Duodenal mucosa (tissue), 2 donors: ENCODE measurements around the gene GNPDA1.

Source experiments
- H3K27ac ChIP-seq: one replicate; pipeline ENCODE4 v1.7.0; 2013; ENCODE audit warnings: low read depth, low read length
- H3K27me3 ChIP-seq, 2 donors: one replicate each; pipeline ENCODE4 v1.7.0; 2013; ENCODE audit warnings: low read length in 2 of 2, control low read depth in 1 of 2; ENCODE audit not compliant: insufficient read depth in 2 of 2, control insufficient read depth in 1 of 2
- H3K36me3 ChIP-seq, 2 donors: one replicate each; pipeline ENCODE4 v1.7.0; 2013; ENCODE audit warnings: low read length in 2 of 2, control low read depth in 1 of 2; ENCODE audit not compliant: insufficient read depth in 2 of 2, control insufficient read depth in 1 of 2
- H3K4me1 ChIP-seq, 2 donors: one replicate each; pipeline ENCODE4 v1.7.0; 2013; ENCODE audit warnings: low read length in 2 of 2, control low read depth in 1 of 2; ENCODE audit not compliant: insufficient read depth in 2 of 2, control insufficient read depth in 1 of 2
- H3K4me3 ChIP-seq, 2 donors: one replicate each; pipeline ENCODE4 v1.7.0; 2013; ENCODE audit warnings: low read length in 2 of 2, low read depth in 1 of 2
- H3K9ac ChIP-seq, 2 donors: one replicate each; pipeline ENCODE4 v1.7.0; 2013; ENCODE audit warnings: low read length in 2 of 2, low read depth in 1 of 2
- H3K9me3 ChIP-seq, 2 donors: one replicate each; pipeline ENCODE4 v1.7.0; 2013; ENCODE audit warnings: low read length in 2 of 2, control low read depth in 1 of 2; ENCODE audit not compliant: control insufficient read depth in 1 of 2

Gene GNPDA1

DNA sequence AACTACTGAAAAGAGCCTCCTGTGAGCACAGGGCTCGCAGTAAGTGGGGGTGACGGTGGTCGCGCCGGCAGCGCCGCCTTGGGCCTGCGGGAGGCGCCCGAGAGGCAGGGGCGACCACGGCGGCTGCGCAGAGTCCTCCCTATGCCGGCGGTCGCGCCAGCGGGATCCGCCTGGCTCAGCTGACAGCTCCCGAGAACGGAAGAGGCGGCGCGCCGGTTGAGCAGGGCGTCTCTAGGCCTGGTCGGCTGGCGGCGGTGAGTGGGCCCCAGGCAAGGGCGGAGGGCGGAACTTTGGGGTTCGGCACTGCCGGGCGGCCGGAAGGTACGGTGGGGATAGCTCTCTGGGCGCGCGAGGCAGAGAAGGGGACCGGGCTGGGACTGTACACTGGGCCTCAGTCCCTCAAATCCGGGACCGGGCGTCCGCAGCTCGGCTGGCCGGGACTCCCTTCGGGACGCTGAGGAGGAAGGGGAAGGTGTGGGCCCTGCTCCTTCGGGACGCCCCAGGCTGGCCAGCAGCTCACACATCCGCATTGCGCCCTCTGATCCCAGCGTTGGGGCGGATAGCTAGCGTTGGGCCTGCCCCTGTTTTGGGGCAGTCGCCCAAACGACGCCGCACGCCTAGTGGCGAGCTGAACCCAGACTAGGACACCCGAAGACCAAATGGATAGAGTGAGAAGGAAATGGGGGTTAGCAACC is 43.8 kb downstream of the GNPDA1 start, which contains the start of gene RNF14:
Gene RNF14, plus strand, starts transcription at position 192 of the 695 bp plus-strand sequence. CDS start 4,484 bp downstream, outside the sequence.
- Histone ChIP-seq H3K4me1 (peaks cover 16 to 22% of the 10 kb centered on the region in 2 donors), H3K9me3 (no peaks in the 10 kb centered on the region), H3K36me3 (peaks cover 8 to 14% of the 10 kb centered on the region in 2 donors), H3K27ac (peak within 1 kb of the TSS; percentile 98), H3K27me3 (no peaks in the 10 kb centered on the region), H3K9ac (peak within 1 kb of the TSS; percentile 94 to 99), H3K4me3 (peak within 1 kb of the TSS; percentile 87 to 96)

DNA sequence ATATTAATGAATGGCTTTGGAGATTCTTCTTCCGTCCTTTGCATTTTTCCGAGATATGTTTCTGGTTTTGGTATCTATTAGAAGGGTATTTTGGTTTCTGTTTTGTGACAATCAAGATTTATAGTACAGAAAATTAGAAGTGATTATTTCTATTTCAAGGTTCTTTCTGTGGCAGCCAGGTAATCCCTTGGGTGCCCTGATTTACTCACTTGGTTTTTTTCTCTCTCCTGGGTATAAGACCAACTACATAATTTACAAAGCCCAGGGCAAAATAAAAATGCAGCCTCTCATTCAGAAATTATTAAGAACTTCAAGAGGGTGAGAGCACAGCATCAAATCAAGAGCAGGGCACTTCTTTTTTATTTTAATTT is 45.9 kb downstream of the GNPDA1 start:
- Histone ChIP-seq H3K9me3 (no peaks in the 10 kb centered on the region), H3K9ac (no peak overlapping the region), H3K4me1 (peaks cover 14 to 16% of the 10 kb centered on the region in 2 donors), H3K4me3 (no peak overlapping the region), H3K36me3 (peaks cover 0 to under 1% of the 10 kb centered on the region in 2 donors), H3K27ac (no peak overlapping the region), H3K27me3 (no peaks in the 10 kb centered on the region)

DNA sequence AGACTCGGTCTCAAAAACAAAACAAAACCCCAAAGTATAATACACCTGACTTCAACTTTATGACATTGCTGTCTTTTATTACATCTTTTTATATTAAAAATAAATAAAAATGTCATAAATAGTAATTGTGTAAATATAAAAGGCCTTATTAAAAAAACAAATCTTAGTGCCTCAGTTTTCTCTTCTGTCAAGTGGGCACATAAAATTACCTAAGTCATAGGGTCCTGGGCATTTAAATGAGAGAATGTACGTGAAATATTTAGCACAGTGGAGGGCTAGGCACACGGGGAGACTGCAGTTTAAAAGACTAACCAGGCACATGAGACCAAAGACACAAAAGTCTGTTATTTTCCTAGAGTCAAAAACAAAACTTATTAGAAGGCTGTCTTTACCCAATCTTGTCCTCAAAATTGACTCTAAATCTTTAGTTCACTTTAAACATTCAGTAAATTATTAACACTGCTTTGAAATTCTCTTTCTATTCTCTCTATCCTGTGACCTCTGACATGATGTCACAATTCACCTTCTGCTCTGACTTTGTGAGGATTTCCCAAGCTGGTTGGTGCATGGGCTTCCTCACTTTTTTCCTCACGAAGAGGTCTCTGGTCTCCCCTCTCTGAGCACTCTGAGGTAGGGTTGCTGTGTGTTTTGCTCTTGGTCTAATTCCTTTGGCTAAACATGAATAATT is 46.4 kb downstream of the GNPDA1 start:
- H3K27ac ChIP-seq = no peak overlapping the region
- H3K36me3 ChIP-seq = no peaks in the 10 kb centered on the region
- H3K4me1 ChIP-seq = peaks cover 14 to 16% of the 10 kb centered on the region in 2 donors
- H3K9me3 ChIP-seq = no peaks in the 10 kb centered on the region
- no peak overlapping the region for H3K9ac ChIP-seq
- no peak overlapping the region for H3K4me3 ChIP-seq
- no peaks in the 10 kb centered on the region for H3K27me3 ChIP-seq

DNA sequence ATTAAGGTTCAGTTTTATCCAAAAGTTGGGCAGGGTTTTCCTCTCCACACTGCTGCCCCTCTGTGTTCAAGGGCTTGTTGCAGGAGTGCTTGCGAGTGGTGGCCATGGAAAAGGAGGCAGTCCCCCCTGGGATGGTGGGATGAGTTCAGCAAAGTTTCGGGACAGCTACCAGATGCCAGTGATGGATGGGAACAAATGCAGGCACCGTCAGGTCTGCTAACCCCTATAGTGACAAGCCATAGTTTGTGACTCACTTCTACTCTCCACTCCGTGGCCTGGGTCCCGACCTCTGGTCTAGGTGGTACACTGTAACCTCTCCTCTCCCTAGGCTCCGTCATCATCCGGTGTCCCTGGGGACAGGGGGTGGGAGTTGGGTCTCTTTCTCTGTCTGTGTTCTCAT is 47.8 kb downstream of the GNPDA1 start:
- no peaks in the 10 kb centered on the region for H3K27me3 ChIP-seq
- H3K9ac ChIP-seq = no peak overlapping the region
- no peaks in the 10 kb centered on the region for H3K9me3 ChIP-seq
- no peak overlapping the region for H3K27ac ChIP-seq
- no peaks in the 10 kb centered on the region for H3K36me3 ChIP-seq
- peaks cover 6 to 23% of the 10 kb centered on the region in 2 donors for H3K4me1 ChIP-seq
- no peak overlapping the region for H3K4me3 ChIP-seq

DNA sequence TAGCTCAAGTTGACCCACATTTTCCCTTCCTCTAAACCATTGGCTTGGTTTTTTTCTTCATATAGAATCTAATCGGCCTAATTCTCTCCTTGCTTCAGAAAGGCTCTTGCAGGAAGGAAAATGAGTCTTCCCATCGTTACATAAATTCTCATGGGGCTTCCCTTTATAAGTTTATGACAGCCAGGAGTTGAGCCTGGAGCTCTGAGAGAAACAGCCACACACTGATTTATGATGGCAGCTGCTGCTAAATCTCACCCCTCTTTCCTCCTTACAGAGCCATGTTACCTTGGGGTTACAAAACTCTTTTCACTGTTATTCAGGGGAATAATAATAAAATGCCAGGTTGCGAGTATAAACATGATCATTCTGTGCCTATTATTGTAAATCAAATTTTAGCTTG is 49.1 kb downstream of the GNPDA1 start:
- H3K27ac ChIP-seq = no peak overlapping the region
- no peak overlapping the region for H3K9ac ChIP-seq
- peaks cover 0 to 21% of the 10 kb centered on the region in 2 donors for H3K4me1 ChIP-seq
- no peaks in the 10 kb centered on the region for H3K36me3 ChIP-seq
- H3K27me3 ChIP-seq = no peaks in the 10 kb centered on the region
- no peaks in the 10 kb centered on the region for H3K9me3 ChIP-seq
- H3K4me3 ChIP-seq = no peak overlapping the region

DNA sequence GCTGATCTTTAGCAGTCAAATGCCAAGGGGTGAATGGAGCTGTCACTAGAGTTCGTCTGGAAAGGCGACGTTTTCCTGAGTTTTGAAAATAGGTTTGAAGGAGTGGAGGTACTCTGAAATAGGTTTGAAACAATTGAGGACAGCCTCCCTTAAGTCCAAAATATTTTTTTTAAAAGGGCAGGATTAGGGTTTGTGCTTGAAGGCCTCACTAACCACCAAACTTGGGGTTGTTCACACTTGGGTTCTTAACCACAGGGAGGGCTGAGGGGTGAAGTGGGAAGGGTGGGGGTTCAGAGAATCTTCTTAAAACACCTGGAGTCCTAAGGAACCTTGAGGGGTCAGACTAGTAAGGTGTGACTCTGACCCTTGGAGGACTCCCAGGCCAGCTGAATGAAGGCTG is 51.4 kb downstream of the GNPDA1 start:
- H3K4me1 ChIP-seq = peaks cover 7 to 29% of the 10 kb centered on the region in 2 donors
- peak overlapping the region in 1 of 2 donors; percentile 10 for H3K9ac ChIP-seq
- H3K27ac ChIP-seq = no peak overlapping the region
- no peaks in the 10 kb centered on the region for H3K27me3 ChIP-seq
- H3K36me3 ChIP-seq = no peaks in the 10 kb centered on the region
- H3K4me3 ChIP-seq = no peak overlapping the region
- H3K9me3 ChIP-seq = no peaks in the 10 kb centered on the region

DNA sequence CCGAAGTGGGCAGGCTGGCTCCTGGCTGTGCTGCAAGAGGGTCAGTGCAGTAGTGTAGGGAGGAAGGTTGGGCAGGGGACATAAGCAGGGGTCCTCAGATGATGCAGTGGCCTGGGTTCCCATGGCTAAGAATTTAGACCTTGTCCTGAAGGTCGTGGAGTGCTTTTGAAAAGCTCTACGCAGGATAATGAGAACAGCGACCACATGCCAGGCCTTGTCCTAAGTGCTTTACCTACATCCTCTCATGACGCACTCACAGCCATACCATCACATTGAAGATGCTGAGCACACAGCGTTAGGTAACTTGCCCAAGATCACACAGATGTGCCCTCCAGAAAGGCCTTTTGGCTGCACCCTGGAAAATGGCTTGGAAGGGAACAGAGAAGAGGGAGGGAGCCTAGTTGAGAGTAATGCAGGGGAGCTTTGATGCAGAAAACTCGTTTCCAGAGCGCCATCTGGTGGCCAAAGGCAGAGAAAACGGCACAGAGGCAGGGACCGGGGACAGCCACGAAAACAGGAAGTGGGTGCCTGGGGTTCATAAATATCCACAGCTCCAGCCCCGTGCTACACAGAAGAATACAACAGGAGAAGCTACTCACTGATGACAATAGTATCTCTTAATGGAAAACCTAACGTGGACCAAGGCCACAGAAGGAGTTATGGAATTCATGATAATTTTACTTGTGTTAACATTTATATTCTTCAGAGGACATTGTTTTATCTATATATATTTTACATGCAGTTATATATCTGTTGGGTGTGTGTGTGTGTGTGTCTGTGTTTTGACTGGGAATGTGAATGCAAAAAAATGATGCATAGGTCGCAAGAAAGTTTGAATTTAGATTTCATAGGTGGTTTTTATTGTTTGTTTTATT is 52.1 kb downstream of the GNPDA1 start:
- H3K27me3 ChIP-seq = no peaks in the 10 kb centered on the region
- H3K9me3 ChIP-seq = no peaks in the 10 kb centered on the region
- H3K9ac ChIP-seq = peak overlapping the region in 1 of 2 donors; percentile 10
- peak overlapping the region in 1 of 2 donors; percentile 22 for H3K4me3 ChIP-seq
- H3K27ac ChIP-seq = no peak overlapping the region
- no peaks in the 10 kb centered on the region for H3K36me3 ChIP-seq
- H3K4me1 ChIP-seq = peaks cover 7 to 29% of the 10 kb centered on the region in 2 donors

DNA sequence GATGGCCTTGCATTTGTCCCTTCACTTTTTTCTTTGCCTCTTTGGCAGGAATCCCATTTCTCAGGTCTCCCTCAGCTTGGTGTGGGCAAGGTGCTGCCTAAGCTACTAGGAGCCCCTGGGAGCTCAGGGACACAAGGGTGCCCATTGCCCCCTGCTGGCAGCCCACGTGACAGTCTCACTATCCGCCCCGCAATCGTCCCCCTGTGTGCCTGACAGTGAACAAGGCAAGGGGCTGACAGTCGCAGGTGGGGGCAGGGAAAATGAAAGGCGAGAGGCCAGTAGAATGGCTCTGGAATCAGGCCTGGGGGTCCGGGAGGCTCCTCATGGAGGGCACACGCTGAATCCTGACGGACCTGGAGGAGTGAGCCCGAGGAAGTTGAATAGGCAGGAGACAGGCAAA is 52.8 kb downstream of the GNPDA1 start:
- H3K4me3 ChIP-seq = no peak overlapping the region
- no peaks in the 10 kb centered on the region for H3K36me3 ChIP-seq
- no peaks in the 10 kb centered on the region for H3K27me3 ChIP-seq
- H3K9ac ChIP-seq = no peak overlapping the region
- peaks cover 7 to 29% of the 10 kb centered on the region in 2 donors for H3K4me1 ChIP-seq
- no peak overlapping the region for H3K27ac ChIP-seq
- no peaks in the 10 kb centered on the region for H3K9me3 ChIP-seq

DNA sequence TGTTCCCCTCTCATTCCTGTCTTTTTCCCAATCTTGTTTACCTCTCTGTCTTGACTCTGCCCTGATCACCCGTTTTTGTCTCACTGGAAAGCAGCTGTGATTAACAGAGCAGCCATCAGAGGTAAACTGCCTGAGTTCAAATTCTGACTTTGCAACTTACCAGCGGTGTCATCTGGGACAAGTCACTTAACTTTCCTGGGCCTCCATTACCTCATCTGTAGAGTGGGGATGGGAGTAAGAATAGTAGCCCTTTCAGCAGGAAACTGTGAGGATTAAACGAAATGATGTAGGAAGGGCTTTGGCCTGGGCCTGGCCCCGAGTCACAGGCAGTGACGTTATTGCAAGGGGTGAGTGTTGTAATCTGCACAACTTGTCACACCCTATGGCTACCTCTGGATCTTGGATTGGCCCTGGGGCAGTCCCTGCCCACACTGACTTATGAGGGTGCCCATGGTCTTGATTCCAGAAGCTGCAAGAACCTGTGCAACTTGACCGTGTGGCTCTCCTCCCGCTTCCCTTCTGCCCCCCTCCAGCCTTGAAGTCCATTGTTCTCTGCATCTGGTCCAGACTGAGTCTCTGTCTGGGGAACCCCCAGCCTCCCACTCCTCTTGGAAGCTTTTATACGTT is 54.2 kb downstream of the GNPDA1 start:
- Histone ChIP-seq H3K27ac (no peak overlapping the region), H3K36me3 (no peaks in the 10 kb centered on the region), H3K9me3 (no peaks in the 10 kb centered on the region), H3K4me3 (no peak overlapping the region), H3K4me1 (peaks cover 7 to 29% of the 10 kb centered on the region in 2 donors), H3K9ac (no peak overlapping the region), H3K27me3 (no peaks in the 10 kb centered on the region)
